Osteocyte (in vitro differentiated cells): ENCODE data around the gene TMEM185B. TPM values are rescaled to one million over a fixed set of nuclear protein-coding genes. Genes with fewer than 3 reads are reported as not detected.

ENCODE experiments used
- DNase-seq: peaks from one replicate; pipeline ENCODE4 v3.0.0; 2021; ENCODE audit warnings: mixed read lengths; ENCODE audit not compliant: unreplicated experiment; ENCODE audit errors: extremely low spot score
- H3K27ac Mint-ChIP-seq: one replicate; pipeline ENCODE4 v1.8.0; 2021; ENCODE audit warnings: mild to moderate bottlenecking, mixed read lengths; ENCODE audit not compliant: unreplicated experiment
- H3K27me3 Mint-ChIP-seq: one replicate; pipeline ENCODE4 v1.8.0; 2021; ENCODE audit warnings: mixed read lengths; ENCODE audit not compliant: unreplicated experiment
- H3K36me3 Mint-ChIP-seq: one replicate; pipeline ENCODE4 v1.8.0; 2021; ENCODE audit warnings: mixed read lengths; ENCODE audit not compliant: unreplicated experiment
- H3K4me1 Mint-ChIP-seq: one replicate; pipeline ENCODE4 v1.8.0; 2021; ENCODE audit warnings: mixed read lengths; ENCODE audit not compliant: unreplicated experiment
- H3K4me3 Mint-ChIP-seq: one replicate; pipeline ENCODE4 v1.8.0; 2021; ENCODE audit warnings: mild to moderate bottlenecking, moderate library complexity, mixed read lengths; ENCODE audit not compliant: unreplicated experiment
- H3K9me3 Mint-ChIP-seq: one replicate; pipeline ENCODE4 v1.8.0; 2021; ENCODE audit warnings: mixed read lengths; ENCODE audit not compliant: unreplicated experiment
- total RNA-seq: library from RNA; stranded (reverse); gene quantifications from 2 replicates; pipeline ENCODE4 v1.2.1, GENCODE V29; 2021
- TF ChIP-seq, protein P1 (sequence below): fragments of 200-600 bp; sonication (generic); IDR thresholded peaks from 2 replicates; pipeline ENCODE4 v1.5.0; 2021; ENCODE audit warnings: antibody characterized with exemption, mild to moderate bottlenecking, moderate library complexity

Gene TMEM185B
- total RNA-seq, 1 donor from 2014 or later: 35.9 TPM

DNA sequence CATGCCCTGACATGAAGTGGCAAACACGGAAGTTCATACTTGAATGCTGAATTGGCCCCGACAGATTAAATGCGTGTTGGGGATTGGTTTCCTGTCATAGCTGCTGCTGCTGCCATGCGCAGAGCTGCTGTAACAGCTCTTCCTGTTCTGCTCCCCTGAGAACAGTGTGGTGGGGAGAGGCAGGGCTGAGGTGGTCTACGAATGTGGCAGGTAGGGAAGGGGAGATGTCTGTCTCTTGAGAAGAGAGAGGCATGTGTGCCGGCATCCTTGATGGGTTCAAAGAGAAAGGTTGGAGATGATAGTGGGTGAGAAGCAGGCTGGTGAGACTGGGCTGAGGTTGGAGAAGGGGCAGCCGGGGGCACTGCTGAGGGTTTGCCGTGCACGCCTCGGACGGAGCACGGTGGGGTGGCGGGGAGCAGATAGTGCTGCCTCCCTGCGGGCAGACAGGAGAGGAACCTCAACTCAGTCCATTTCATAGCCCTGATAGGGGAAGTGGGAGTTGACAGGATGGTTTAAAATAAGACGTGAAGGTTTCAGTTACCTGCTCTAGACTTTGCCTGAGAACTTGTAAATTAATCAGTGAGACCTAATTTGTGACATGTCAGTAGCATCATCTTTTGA lies 46.1 kb downstream of the TMEM185B start:
- Mint-ChIP-seq H3K4me1 (peaks cover 3% of the 10 kb centered on the region), H3K36me3 (peaks cover 6% of the 10 kb centered on the region), H3K4me3 (no peak overlapping the region), H3K27me3 (no peaks in the 10 kb centered on the region), H3K27ac (no peak overlapping the region), H3K9me3 (no peaks in the 10 kb centered on the region)
- DNase-seq: no peak
- TF ChIP-seq, protein P1, sequence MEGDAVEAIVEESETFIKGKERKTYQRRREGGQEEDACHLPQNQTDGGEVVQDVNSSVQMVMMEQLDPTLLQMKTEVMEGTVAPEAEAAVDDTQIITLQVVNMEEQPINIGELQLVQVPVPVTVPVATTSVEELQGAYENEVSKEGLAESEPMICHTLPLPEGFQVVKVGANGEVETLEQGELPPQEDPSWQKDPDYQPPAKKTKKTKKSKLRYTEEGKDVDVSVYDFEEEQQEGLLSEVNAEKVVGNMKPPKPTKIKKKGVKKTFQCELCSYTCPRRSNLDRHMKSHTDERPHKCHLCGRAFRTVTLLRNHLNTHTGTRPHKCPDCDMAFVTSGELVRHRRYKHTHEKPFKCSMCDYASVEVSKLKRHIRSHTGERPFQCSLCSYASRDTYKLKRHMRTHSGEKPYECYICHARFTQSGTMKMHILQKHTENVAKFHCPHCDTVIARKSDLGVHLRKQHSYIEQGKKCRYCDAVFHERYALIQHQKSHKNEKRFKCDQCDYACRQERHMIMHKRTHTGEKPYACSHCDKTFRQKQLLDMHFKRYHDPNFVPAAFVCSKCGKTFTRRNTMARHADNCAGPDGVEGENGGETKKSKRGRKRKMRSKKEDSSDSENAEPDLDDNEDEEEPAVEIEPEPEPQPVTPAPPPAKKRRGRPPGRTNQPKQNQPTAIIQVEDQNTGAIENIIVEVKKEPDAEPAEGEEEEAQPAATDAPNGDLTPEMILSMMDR: no peak

DNA sequence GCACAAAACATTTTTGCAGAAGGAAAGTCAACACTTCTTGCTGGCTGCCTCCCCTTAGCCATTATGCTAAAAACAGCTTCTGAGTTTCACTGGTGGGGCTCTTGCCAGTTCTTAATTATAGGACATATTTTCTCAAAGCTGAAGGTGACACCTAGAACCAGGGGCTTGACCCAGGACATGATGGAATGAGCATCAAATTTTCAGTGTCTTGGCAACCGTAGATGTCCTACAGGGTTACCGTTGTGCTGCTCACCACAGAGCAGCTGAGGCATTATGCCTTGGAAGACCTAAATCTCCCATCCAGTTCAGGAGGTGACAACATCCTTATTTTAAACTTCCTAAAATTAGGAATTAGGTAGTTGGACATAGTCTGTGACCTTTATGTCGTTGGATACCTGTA lies 46.7 kb downstream of the TMEM185B start:
- no peak overlapping the region for H3K4me3 Mint-ChIP-seq
- peaks cover 6% of the 10 kb centered on the region for H3K36me3 Mint-ChIP-seq
- H3K4me1 Mint-ChIP-seq: peaks cover 3% of the 10 kb centered on the region
- no peak overlapping the region for H3K27ac Mint-ChIP-seq
- TF ChIP-seq, protein P1: no peak
- H3K27me3 Mint-ChIP-seq: no peaks in the 10 kb centered on the region
- no peak for DNase-seq
- H3K9me3 Mint-ChIP-seq: no peaks in the 10 kb centered on the region

DNA sequence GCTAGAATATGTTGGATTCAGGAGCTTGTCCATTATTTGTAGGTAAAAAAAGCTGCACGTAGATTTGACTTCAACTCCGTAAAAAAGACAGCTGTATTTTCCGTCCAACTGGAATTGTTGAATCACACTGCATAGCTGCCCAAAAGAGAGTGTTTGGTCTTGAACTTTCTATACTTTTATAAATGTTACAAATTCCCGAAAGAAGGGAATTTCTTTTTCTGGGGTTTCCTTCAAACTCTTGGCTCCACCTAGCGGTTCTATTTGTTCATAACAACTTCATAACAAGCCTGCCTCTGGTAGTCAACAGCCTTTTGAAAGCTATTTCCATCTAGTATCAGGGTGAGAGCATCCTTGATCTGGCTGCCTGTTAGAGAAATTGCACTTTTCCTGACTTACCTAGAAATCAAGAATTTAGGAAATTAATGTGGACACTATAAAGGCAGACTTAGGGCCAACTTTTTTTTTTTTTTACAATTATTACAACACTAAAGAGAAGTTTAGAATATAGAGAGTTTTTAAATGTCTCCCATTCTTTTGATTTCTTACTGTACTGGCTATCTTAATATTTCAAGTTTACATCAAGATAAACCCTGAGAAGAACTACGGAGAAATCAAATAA lies 48.1 kb downstream of the TMEM185B start:
- H3K36me3 Mint-ChIP-seq: peaks cover 12% of the 10 kb centered on the region
- no peaks in the 10 kb centered on the region for H3K9me3 Mint-ChIP-seq
- no peaks in the 10 kb centered on the region for H3K27me3 Mint-ChIP-seq
- H3K4me3 Mint-ChIP-seq: no peak overlapping the region
- TF ChIP-seq, protein P1: peak; percentile 81
- DNase-seq: no peak
- peaks cover 3% of the 10 kb centered on the region for H3K4me1 Mint-ChIP-seq
- H3K27ac Mint-ChIP-seq: no peak overlapping the region

Other genes with a start within 250 kb of the TMEM185B start
- gene EPB41L5, start 210.3 kb downstream of the TMEM185B start, total RNA-seq: 14.9 and 16.2 TPM in 2 replicates
- 25.4 and 26.7 TPM in 2 replicates for gene RALB, start 29.5 kb upstream of the TMEM185B start, total RNA-seq
- 0.50 and 0.62 TPM in 2 replicates for gene INHBB, start 122.7 kb upstream of the TMEM185B start, total RNA-seq